GM23338 (cell line): Measurements from ENCODE around the gene CSF1R.

Experiments used
- CREB1 ChIP-seq: fragments of 250-450 bp; sonication (Bioruptor Pico); IDR thresholded peaks from 2 replicates; pipeline ENCODE4 v1.5.0; 2020; ENCODE audit warnings: low read depth, mild to moderate bottlenecking, moderate library complexity
- CTCF ChIP-seq, 2 experiments: fragments of 200-600 bp in 1 of 2; sonication (generic) in 1 of 2; conservative IDR thresholded peaks; 2 replicates each; pipeline versions ENCODE4 v1.5.1 to v1.6.1; 2016 to 2017; ENCODE audit warnings: antibody characterized with exemption in 2 of 2, low read depth in 2 of 2, mild to moderate bottlenecking in 2 of 2, moderate library complexity in 1 of 2
- ETS1 ChIP-seq: IDR thresholded peaks from 2 replicates; pipeline ENCODE4 v1.6.1; 2016; ENCODE audit warnings: antibody characterized with exemption
- EZH2 ChIP-seq: fragments of 200-600 bp; sonication (generic); IDR thresholded peaks from one replicate; pipeline ENCODE4 v1.8.0; 2017; ENCODE audit warnings: antibody characterized with exemption, mild to moderate bottlenecking, low read depth; ENCODE audit not compliant: unreplicated experiment
- EZH2phosphoT487 ChIP-seq: fragments of 200-600 bp; sonication (generic); IDR thresholded peaks from one replicate; pipeline ENCODE4 v1.8.1; 2018; ENCODE audit warnings: antibody characterized with exemption; ENCODE audit not compliant: unreplicated experiment
- POLR2AphosphoS5 ChIP-seq: IDR thresholded peaks from 2 replicates; pipeline ENCODE4 v1.6.1; 2016; ENCODE audit warnings: antibody characterized with exemption, low read depth
- REST ChIP-seq: IDR thresholded peaks from one replicate; pipeline ENCODE4 v1.6.1; 2018; ENCODE audit warnings: antibody characterized with exemption; ENCODE audit not compliant: unreplicated experiment

GRCh38 chr5:150064681-150065220 lies 21.6 kb downstream of the CSF1R start:
- TF ChIP-seq CTCF (conservative IDR thresholded peaks at IDR 0.05; ENCODE audit: low read depth in 2 of 2) (no peak), REST (no peak), POLR2AphosphoS5 (no peak), EZH2 (no peak), EZH2phosphoT487 (no peak), CREB1 (no peak), ETS1 (no peak)
